ENCODE results near the gene MYH7B.

MYH7B gene

GRCh38 chr20:34945315-34946077 is 10.2 kb upstream of the MYH7B start:
- no peak for DNase-seq (ENCODE audit: low spot score)

GRCh38 chr20:34946661-34947060 is 9.0 kb upstream of the MYH7B start:
- no peak for DNase-seq (ENCODE audit: low spot score)

GRCh38 chr20:34947336-34947735 is 8.3 kb upstream of the MYH7B start:
- DNase-seq (ENCODE audit: low spot score): no peak

- DNase-seq (ENCODE audit: low spot score): no peak
Measured at GRCh38 chr20:34948030-34948429, 7.6 kb upstream of the MYH7B start.

GRCh38 chr20:34949120-34949519 is 6.5 kb upstream of the MYH7B start:
- DNase-seq (ENCODE audit: low spot score): no peak

GRCh38 chr20:34951252-34951651 is 4.4 kb upstream of the MYH7B start:
- no peak for DNase-seq (ENCODE audit: low spot score)

GRCh38 chr20:34951652-34952051 is 4.0 kb upstream of the MYH7B start:
- no peak for DNase-seq (ENCODE audit: low spot score)

GRCh38 chr20:34952671-34953070 is 3.0 kb upstream of the MYH7B start:
- no peak for DNase-seq (ENCODE audit: low spot score)

GRCh38 chr20:34953960-34954359 is 1.7 kb upstream of the MYH7B start:
- DNase-seq (ENCODE audit: low spot score): no peak

GRCh38 chr20:34954904-34955230 is 801 bp upstream of the MYH7B start:
- no peak for DNase-seq (ENCODE audit: low spot score)

- no peak for DNase-seq (ENCODE audit: low spot score)
Measured at GRCh38 chr20:34956041-34956458, 382 bp downstream of the MYH7B start.

- DNase-seq (ENCODE audit: low spot score): no peak
Measured at GRCh38 chr20:34956751-34957472, 1.2 kb downstream of the MYH7B start.

- DNase-seq (ENCODE audit: low spot score): no peak
Measured at GRCh38 chr20:34964486-34964885, 8.8 kb downstream of the MYH7B start.

- no peak for DNase-seq (ENCODE audit: low spot score)
Measured at GRCh38 chr20:34965051-34965450, 9.4 kb downstream of the MYH7B start.

GRCh38 chr20:34967421-34967820 is 11.8 kb downstream of the MYH7B start:
- no peak for DNase-seq (ENCODE audit: low spot score)

- no peak for DNase-seq (ENCODE audit: low spot score)
Measured at GRCh38 chr20:34968042-34968775, 12.5 kb downstream of the MYH7B start.

GRCh38 chr20:34970193-34970840 is 14.6 kb downstream of the MYH7B start:
- DNase-seq (ENCODE audit: low spot score): peak; percentile 93

- no peak for DNase-seq (ENCODE audit: low spot score)
Measured at GRCh38 chr20:34970846-34971560, 15.3 kb downstream of the MYH7B start.

GRCh38 chr20:34971561-34972235 is 16.0 kb downstream of the MYH7B start:
- no peak for DNase-seq (ENCODE audit: low spot score)

- DNase-seq (ENCODE audit: low spot score): no peak
Measured at GRCh38 chr20:34974246-34974645, 18.6 kb downstream of the MYH7B start.

- no peak for DNase-seq (ENCODE audit: low spot score)
Measured at GRCh38 chr20:34976286-34976685, 20.6 kb downstream of the MYH7B start.
